ENCODE data around the gene GLRA1. TPM values are rescaled to one million over a fixed set of nuclear protein-coding genes. Genes with fewer than 3 reads are reported as not detected.
"Not testable (repeated sequence)": the region's sequence is repeated elsewhere in the genome, so short reads cannot be mapped to it uniquely, and the experiment has no call there.

GLRA1 gene
- total RNA-seq, 3 donors from 2014 or later (not counting 1 experiment from before 2014, with no cell fraction given): not detected

DNA sequence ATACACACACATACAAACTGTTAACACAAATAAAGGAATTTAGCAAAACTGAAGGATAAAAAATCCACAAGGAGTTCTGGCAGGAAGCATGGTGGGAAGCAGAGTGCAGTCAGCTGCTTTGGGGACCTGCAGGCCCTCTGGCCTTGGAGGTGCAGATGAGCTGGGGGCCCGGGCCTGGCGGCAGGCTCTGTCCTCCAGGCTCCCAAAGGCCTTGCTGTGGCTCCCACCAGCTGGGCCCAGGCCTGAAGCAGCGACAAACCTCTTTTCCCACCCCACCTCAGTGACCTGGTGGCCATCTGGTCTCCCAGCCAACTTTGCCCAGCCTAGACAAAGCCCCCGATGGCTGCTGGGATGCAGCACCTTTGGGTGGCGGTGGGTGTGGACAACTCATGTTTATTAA lies 67.8 kb downstream of the GLRA1 start:
- DNase-seq (no peak), ATAC-seq (no peak)
- no peaks in the 10 kb centered on the region for H3K36me3 ChIP-seq (ENCODE audit: control insufficient read depth, insufficient read depth, low read length)
- no peak overlapping the region for H3K27ac ChIP-seq (ENCODE audit: low read length)
- H3K27me3 ChIP-seq (ENCODE audit: control insufficient read depth, insufficient read depth, low read length): no peaks in the 10 kb centered on the region
- WGBS (ENCODE audit: insufficient coverage): 84% methylated on average over 5 of the region's 5 CpGs
- Mint-ChIP-seq H3K27ac (no peak overlapping the region), H3K27me3 (ENCODE audit: low read depth in 2 of 2) (peaks cover 0 to 8% of the 10 kb centered on the region in 2 donors), H3K36me3 (no peaks in the 10 kb centered on the region), H3K4me3 (no peak overlapping the region), H3K9me3 (no peaks in the 10 kb centered on the region), H3K4me1 (no peaks in the 10 kb centered on the region)
- intact Hi-C loops (cut with micrococcal nuclease): no loop called here
- TF ChIP-seq, protein P1, sequence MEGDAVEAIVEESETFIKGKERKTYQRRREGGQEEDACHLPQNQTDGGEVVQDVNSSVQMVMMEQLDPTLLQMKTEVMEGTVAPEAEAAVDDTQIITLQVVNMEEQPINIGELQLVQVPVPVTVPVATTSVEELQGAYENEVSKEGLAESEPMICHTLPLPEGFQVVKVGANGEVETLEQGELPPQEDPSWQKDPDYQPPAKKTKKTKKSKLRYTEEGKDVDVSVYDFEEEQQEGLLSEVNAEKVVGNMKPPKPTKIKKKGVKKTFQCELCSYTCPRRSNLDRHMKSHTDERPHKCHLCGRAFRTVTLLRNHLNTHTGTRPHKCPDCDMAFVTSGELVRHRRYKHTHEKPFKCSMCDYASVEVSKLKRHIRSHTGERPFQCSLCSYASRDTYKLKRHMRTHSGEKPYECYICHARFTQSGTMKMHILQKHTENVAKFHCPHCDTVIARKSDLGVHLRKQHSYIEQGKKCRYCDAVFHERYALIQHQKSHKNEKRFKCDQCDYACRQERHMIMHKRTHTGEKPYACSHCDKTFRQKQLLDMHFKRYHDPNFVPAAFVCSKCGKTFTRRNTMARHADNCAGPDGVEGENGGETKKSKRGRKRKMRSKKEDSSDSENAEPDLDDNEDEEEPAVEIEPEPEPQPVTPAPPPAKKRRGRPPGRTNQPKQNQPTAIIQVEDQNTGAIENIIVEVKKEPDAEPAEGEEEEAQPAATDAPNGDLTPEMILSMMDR (IDR thresholded peaks at IDR 0.05): no peak
- H3K4me3 ChIP-seq (ENCODE audit: low read length): no peak overlapping the region
- no peaks in the 10 kb centered on the region for H3K4me1 ChIP-seq (ENCODE audit: control insufficient read depth, insufficient read depth, low read length)
- H3K9me3 ChIP-seq (ENCODE audit: control insufficient read depth, insufficient read depth, low read length): no peaks in the 10 kb centered on the region

GRCh38 chr5:151855701-151856100 lies 69.0 kb downstream of the GLRA1 start:
- ATAC-seq (no peak), DNase-seq (no peak)
- TF ChIP-seq, protein P1 (IDR thresholded peaks at IDR 0.05): no peak
- 88% methylated on average over 3 of the region's 4 CpGs for WGBS (ENCODE audit: insufficient coverage)
- no peaks in the 10 kb centered on the region for H3K9me3 Mint-ChIP-seq
- H3K36me3 Mint-ChIP-seq: no peaks in the 10 kb centered on the region
- no peak overlapping the region for H3K27ac Mint-ChIP-seq
- no peaks in the 10 kb centered on the region for H3K4me1 Mint-ChIP-seq
- H3K36me3 ChIP-seq (ENCODE audit: control insufficient read depth, insufficient read depth, low read length): no peaks in the 10 kb centered on the region
- intact Hi-C loops (cut with micrococcal nuclease): no loop called here
- H3K27me3 ChIP-seq (ENCODE audit: control insufficient read depth, insufficient read depth, low read length): no peaks in the 10 kb centered on the region
- H3K4me3 ChIP-seq (ENCODE audit: low read length): no peak overlapping the region
- no peak overlapping the region for H3K4me3 Mint-ChIP-seq
- no peaks in the 10 kb centered on the region for H3K9me3 ChIP-seq (ENCODE audit: control insufficient read depth, insufficient read depth, low read length)
- H3K27ac ChIP-seq (ENCODE audit: low read length): no peak overlapping the region
- peaks cover 0 to 8% of the 10 kb centered on the region in 2 donors for H3K27me3 Mint-ChIP-seq (ENCODE audit: low read depth in 2 of 2)
- H3K4me1 ChIP-seq (ENCODE audit: control insufficient read depth, insufficient read depth, low read length): no peaks in the 10 kb centered on the region

GRCh38 chr5:151847871-151848270 lies 76.8 kb downstream of the GLRA1 start:
- Mint-ChIP-seq H3K27me3 (ENCODE audit: low read depth in 2 of 2) (peaks cover 0 to 2% of the 10 kb centered on the region in 2 donors), H3K4me1 (no peaks in the 10 kb centered on the region), H3K9me3 (no peaks in the 10 kb centered on the region), H3K4me3 (no peak overlapping the region), H3K27ac (no peak overlapping the region), H3K36me3 (no peaks in the 10 kb centered on the region)
- H3K4me3 ChIP-seq (ENCODE audit: low read length): no peak overlapping the region
- no peak overlapping the region for H3K27ac ChIP-seq (ENCODE audit: low read length)
- no peak for DNase-seq
- no peaks in the 10 kb centered on the region for H3K9me3 ChIP-seq (ENCODE audit: control insufficient read depth, insufficient read depth, low read length)
- ATAC-seq: no peak
- TF ChIP-seq, protein P1 (IDR thresholded peaks at IDR 0.05): no peak
- no peaks in the 10 kb centered on the region for H3K36me3 ChIP-seq (ENCODE audit: control insufficient read depth, insufficient read depth, low read length)
- intact Hi-C loops (cut with micrococcal nuclease): no loop called here
- no peaks in the 10 kb centered on the region for H3K4me1 ChIP-seq (ENCODE audit: control insufficient read depth, insufficient read depth, low read length)
- H3K27me3 ChIP-seq (ENCODE audit: control insufficient read depth, insufficient read depth, low read length): no peaks in the 10 kb centered on the region
- 92% methylated on average over 1 of the region's 1 CpG for WGBS (ENCODE audit: insufficient coverage)

DNA sequence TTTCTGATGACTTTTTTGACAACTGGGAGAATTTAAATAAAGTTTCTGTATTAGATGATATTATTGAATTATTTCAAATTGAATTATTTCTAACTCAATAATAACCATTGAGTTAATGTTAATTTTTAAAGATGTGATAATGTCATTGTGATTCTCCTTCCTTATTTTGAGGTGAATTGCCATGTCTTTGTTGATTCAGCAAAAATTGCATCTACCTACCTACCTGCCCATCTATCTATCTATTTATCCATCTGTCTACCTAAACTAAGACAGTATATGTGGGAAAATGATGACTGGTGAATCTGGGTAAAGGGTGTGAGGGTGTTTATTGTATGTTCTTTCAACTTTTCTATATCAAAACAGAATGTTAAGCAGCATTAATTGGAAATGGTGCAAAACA lies 77.9 kb downstream of the GLRA1 start:
- Histone ChIP-seq H3K9me3 (ENCODE audit: control insufficient read depth, insufficient read depth, low read length) (no peaks in the 10 kb centered on the region), H3K36me3 (ENCODE audit: control insufficient read depth, insufficient read depth, low read length) (no peaks in the 10 kb centered on the region), H3K27ac (ENCODE audit: low read length) (no peak overlapping the region), H3K4me1 (ENCODE audit: control insufficient read depth, insufficient read depth, low read length) (no peaks in the 10 kb centered on the region), H3K27me3 (ENCODE audit: control insufficient read depth, insufficient read depth, low read length) (no peaks in the 10 kb centered on the region), H3K4me3 (ENCODE audit: low read length) (no peak overlapping the region)
- Mint-ChIP-seq H3K9me3 (no peaks in the 10 kb centered on the region), H3K4me1 (no peaks in the 10 kb centered on the region), H3K27me3 (ENCODE audit: low read depth in 2 of 2) (peaks cover 0 to 2% of the 10 kb centered on the region in 2 donors), H3K4me3 (no peak overlapping the region), H3K27ac (no peak overlapping the region), H3K36me3 (no peaks in the 10 kb centered on the region)
- no peak for ATAC-seq
- TF ChIP-seq, protein P1 (IDR thresholded peaks at IDR 0.05): no peak
- no peak for DNase-seq
- intact Hi-C loops (cut with micrococcal nuclease): no loop called here

DNA sequence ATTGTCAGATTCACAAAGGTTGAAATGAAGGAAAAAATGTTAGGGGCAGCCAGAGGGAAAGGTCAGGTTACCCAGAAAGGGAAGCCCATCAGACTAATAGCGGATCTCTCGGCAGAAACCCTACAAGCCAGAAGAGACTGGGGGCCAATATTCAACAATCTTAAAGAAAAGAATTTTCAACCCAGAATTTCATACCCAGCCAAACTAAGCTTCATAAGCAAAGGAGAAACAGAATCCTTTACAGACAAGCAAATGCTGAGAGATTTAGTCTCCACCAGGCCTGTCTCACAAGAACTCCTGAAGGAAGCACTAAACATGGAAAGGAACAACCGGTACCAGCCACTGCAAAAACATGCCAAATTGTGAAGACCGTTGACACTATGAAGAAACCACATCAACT lies 91.8 kb downstream of the GLRA1 start:
- H3K4me3 ChIP-seq (ENCODE audit: low read length); ATAC-seq; intact Hi-C loops (cut with micrococcal nuclease); H3K27me3 Mint-ChIP-seq (ENCODE audit: low read depth in 2 of 2); H3K4me3 Mint-ChIP-seq; H3K36me3 ChIP-seq (ENCODE audit: control insufficient read depth, insufficient read depth, low read length); H3K27ac ChIP-seq (ENCODE audit: low read length); DNase-seq; H3K27ac Mint-ChIP-seq; H3K27me3 ChIP-seq (ENCODE audit: control insufficient read depth, insufficient read depth, low read length): not testable (repeated sequence)
- Mint-ChIP-seq H3K36me3 (peaks cover 43% of the 10 kb centered on the region), H3K9me3 (peaks cover 16 to 29% of the 10 kb centered on the region in 2 donors), H3K4me1 (peaks cover 10 to 18% of the 10 kb centered on the region in 2 donors)
- 93% methylated on average over 4 of the region's 4 CpGs for WGBS (ENCODE audit: insufficient coverage)
- Histone ChIP-seq H3K9me3 (ENCODE audit: control insufficient read depth, insufficient read depth, low read length) (peaks cover 26% of the 10 kb centered on the region), H3K4me1 (ENCODE audit: control insufficient read depth, insufficient read depth, low read length) (peaks cover 13% of the 10 kb centered on the region)
